ENCODE results near the gene SLC35E1. TPM values are rescaled to one million over a fixed set of nuclear protein-coding genes. Genes with fewer than 3 reads are reported as not detected.

Gene SLC35E1
- total RNA-seq, 1 donor from 2014 or later, result 26.8 TPM

- peaks cover 100% of the 10 kb centered on the region for H3K4me1 ChIP-seq
- H3K9me3 ChIP-seq (replicated peaks), result no peaks in the 10 kb centered on the region
- no peak for TF ChIP-seq CTCF (IDR thresholded peaks at IDR 0.05; ENCODE audit: borderline replicate concordance)
- H3K4me3 ChIP-seq, result peak overlapping the region; percentile 21
- H3K36me3 ChIP-seq, result no peaks in the 10 kb centered on the region
- H3K27me3 ChIP-seq (ENCODE audit: low read depth), result no peaks in the 10 kb centered on the region
- intact Hi-C loops (cut with micrococcal nuclease), result no loop called here
- DNase-seq, result no peak
- H3K27ac ChIP-seq (replicated peaks), result peak overlapping the region; percentile 61
Observed at GRCh38 chr19:16585094-16585801, 13.0 kb upstream of the SLC35E1 start.

GRCh38 chr19:16584248-16585093 lies 12.3 kb upstream of the SLC35E1 start:
- H3K9me3 ChIP-seq (replicated peaks), result no peaks in the 10 kb centered on the region
- peaks cover 100% of the 10 kb centered on the region for H3K4me1 ChIP-seq
- peak; percentile 80 for DNase-seq
- no peaks in the 10 kb centered on the region for H3K36me3 ChIP-seq
- intact Hi-C loops (cut with micrococcal nuclease), result no loop called here
- no peak for TF ChIP-seq CTCF (IDR thresholded peaks at IDR 0.05; ENCODE audit: borderline replicate concordance)
- peak overlapping the region; percentile 21 for H3K4me3 ChIP-seq
- peak overlapping the region; percentile 61 for H3K27ac ChIP-seq (replicated peaks)
- no peaks in the 10 kb centered on the region for H3K27me3 ChIP-seq (ENCODE audit: low read depth)

- Histone ChIP-seq H3K27me3 (ENCODE audit: low read depth) (no peaks in the 10 kb centered on the region), H3K4me1 (peaks cover 90% of the 10 kb centered on the region), H3K4me3 (no peak overlapping the region), H3K9me3 (replicated peaks) (no peaks in the 10 kb centered on the region), H3K27ac (replicated peaks) (peak overlapping the region; percentile 72), H3K36me3 (peaks cover 11% of the 10 kb centered on the region)
- no peak for DNase-seq
- intact Hi-C loops (cut with micrococcal nuclease), result no loop called here
- no peak for TF ChIP-seq CTCF (IDR thresholded peaks at IDR 0.05; ENCODE audit: borderline replicate concordance)
Observed at GRCh38 chr19:16582486-16583261, 10.5 kb upstream of the SLC35E1 start.

GRCh38 chr19:16581971-16582343 lies 9.7 kb upstream of the SLC35E1 start:
- TF ChIP-seq CTCF (IDR thresholded peaks at IDR 0.05; ENCODE audit: borderline replicate concordance), result no peak
- Histone ChIP-seq H3K36me3 (peaks cover 18% of the 10 kb centered on the region), H3K9me3 (replicated peaks) (no peaks in the 10 kb centered on the region), H3K27ac (replicated peaks) (peak overlapping the region; percentile 72), H3K27me3 (ENCODE audit: low read depth) (no peaks in the 10 kb centered on the region), H3K4me1 (peaks cover 90% of the 10 kb centered on the region), H3K4me3 (no peak overlapping the region)
- DNase-seq, result no peak
- intact Hi-C loops (cut with micrococcal nuclease), result no loop called here

All from left ventricle myocardium inferior (tissue), 1 donor.